Activated CD4-positive, alpha-beta T cell treated with anti-CD3 and anti-CD28 coated beads for 48 hours (primary cell): Measurements from ENCODE around the gene SCLY.

Experiments
- DNase-seq: peaks from one replicate; pipeline ENCODE4 v3.0.0-alpha.2; 2020

SCLY gene

GRCh38 chr2:238141541-238142318 lies 80.9 kb downstream of the SCLY start:
- DNase-seq = no peak

GRCh38 chr2:238142382-238143205 lies 81.8 kb downstream of the SCLY start:
- no peak for DNase-seq

- DNase-seq = peak; percentile 34
Observed at GRCh38 chr2:238143239-238143951, 82.6 kb downstream of the SCLY start.

- DNase-seq = no peak
Observed at GRCh38 chr2:238144262-238144661, 83.5 kb downstream of the SCLY start.

GRCh38 chr2:238145046-238145445 lies 84.2 kb downstream of the SCLY start:
- no peak for DNase-seq

GRCh38 chr2:238145851-238146250 lies 85.0 kb downstream of the SCLY start:
- no peak for DNase-seq

- DNase-seq = no peak
Observed at GRCh38 chr2:238146884-238147544, 86.2 kb downstream of the SCLY start.

GRCh38 chr2:238148981-238149380 lies 88.2 kb downstream of the SCLY start:
- DNase-seq = no peak
